ENCODE data around the gene AKR1A1. TPM values are rescaled to one million over a fixed set of nuclear protein-coding genes. Genes with fewer than 3 reads are reported as not detected.
A peak's percentile ranks its signal among the peaks of the same experiment; 100 is the strongest.

The AKR1A1 gene
- total and polyA plus RNA-seq, 2 donors (not counting 3 experiments of a cell fraction or from before 2014, with no cell fraction given): 172 to 227 TPM

GRCh38 chr1:45552331-45552730 is 1.7 kb downstream of the AKR1A1 start:
- Histone ChIP-seq H3K27me3 (ENCODE audit: control insufficient read depth in 2 of 2, insufficient read depth in 2 of 2, low read length in 2 of 2) (no peaks in the 10 kb centered on the region), H3K27ac (ENCODE audit: insufficient read depth, low read depth, low read length) (no peak overlapping the region), H3K9me1 (replicated peaks; ENCODE audit: control insufficient read depth, extremely low read depth, insufficient read depth, low read length) (no peaks in the 10 kb centered on the region), H3K4me1 (ENCODE audit: control insufficient read depth, extremely low read depth, insufficient read depth, low read length) (peaks cover 13% of the 10 kb centered on the region), H3K4me2 (ENCODE audit: insufficient read depth, low read length) (peak overlapping the region; percentile 95), H2AFZ (ENCODE audit: low read depth, low read length) (no peak overlapping the region), H3K36me3 (ENCODE audit: control insufficient read depth in 2 of 2, extremely low read depth in 1 of 2, insufficient read depth in 2 of 2, low read length in 2 of 2) (peaks cover 0 to 4% of the 10 kb centered on the region in 2 experiments), H4K20me1 (replicated peaks; ENCODE audit: control insufficient read depth, extremely low read depth, insufficient read depth, low read length) (no peaks in the 10 kb centered on the region), H3K9me3 (replicated peaks; ENCODE audit: control insufficient read depth, insufficient read depth, low read length) (no peaks in the 10 kb centered on the region), H3K9ac (replicated peaks; ENCODE audit: extremely low read depth, insufficient read depth, low read length) (no peak overlapping the region), H3K79me2 (ENCODE audit: control insufficient read depth, insufficient read depth, low read length) (peaks cover 27% of the 10 kb centered on the region), H3K4me3 (replicated peaks in 1 of 3; ENCODE audit: insufficient read depth in 1 of 3, low read depth in 1 of 3, low read length in 3 of 3) (no peak overlapping the region)
- FAIRE-seq (no peak), DNase-seq (ENCODE audit: low read depth, low spot score) (no peak)
- ChIA-PET CTCF (no interaction called here), POLR2A (interaction anchor here (4.9 kb wide), 1 partner anchor 31 kb away, joined by 52 read pairs; the partner anchor contains the start of gene PRDX1)
- TF ChIP-seq MYC (IDR thresholded peaks at IDR 0.05; ENCODE audit: low read depth, low read length): no peak
- TF ChIP-seq JUN (IDR thresholded peaks at IDR 0.05; ENCODE audit: borderline replicate concordance, insufficient read depth, insufficient read length, low read depth): no peak
- no peak for TF ChIP-seq POLR2AphosphoS5 (IDR thresholded peaks at IDR 0.05; ENCODE audit: insufficient read depth, low read depth, low read length)
- TF ChIP-seq MAX (IDR thresholded peaks at IDR 0.05; ENCODE audit: insufficient read depth, insufficient read length): no peak
- TF ChIP-seq POLR2A (IDR thresholded peaks at IDR 0.05; ENCODE audit: low read depth, low read length): no peak
- TF ChIP-seq GATA2 (IDR thresholded peaks at IDR 0.05; ENCODE audit: insufficient read depth, insufficient read length, low read depth, low read length): no peak
- no peak for TF ChIP-seq EZH2 (IDR thresholded peaks at IDR 0.05; ENCODE audit: borderline replicate concordance, low read depth, low read length, severe bottlenecking)
- no peak for TF ChIP-seq FOS (IDR thresholded peaks at IDR 0.05; ENCODE audit: borderline replicate concordance, insufficient read depth, low read length)
- no peak for TF ChIP-seq CTCF (IDR thresholded peaks at IDR 0.05; ENCODE audit: extremely low read depth in 1 of 2, insufficient read depth in 1 of 2, low read depth in 1 of 2, low read length in 2 of 2)
- dilution Hi-C loops (cut with MboI; ENCODE audit: extremely low pct_ligation_motif_present, low sequenced_read_pairs) (no loop called here), intact Hi-C loops (cut with micrococcal nuclease) (no loop called here)
- no TSS peak for BruUV-seq (replicated peaks)

Measured in endothelial cell of umbilical vein (primary cell).